Gastrocnemius medialis (tissue), 4 donors: ENCODE measurements around the gene CDH4. TPM values are rescaled to one million over a fixed set of nuclear protein-coding genes. Genes with fewer than 3 reads are reported as not detected.

Experiments
- ATAC-seq, 2 donors: fragments of 150-250 bp; one replicate each; pipeline ENCODE4 v1.9.1; 2016
- DNase-seq, 2 donors: peaks; one replicate each; pipeline ENCODE4 v3.0.0-alpha.2; 2019
- H3K27ac ChIP-seq, 4 donors: fragments of 200-600 bp; sonication (generic); 1 replicate in 1 of 4; 2 replicates in 3 of 4; pipeline ENCODE4 v1.5.1; 2016 to 2018; ENCODE audit warnings: mild to moderate bottlenecking in 2 of 4, moderate library complexity in 1 of 4
- H3K27me3 ChIP-seq, 3 donors: fragments of 200-600 bp; sonication (generic) in 2 of 3; 1 replicate in 1 of 3; 2 replicates in 2 of 3; pipeline versions ENCODE4 v1.5.1 to v1.6.0; 2016 to 2019; ENCODE audit warnings: mild to moderate bottlenecking in 1 of 3, moderate library complexity in 1 of 3
- H3K36me3 ChIP-seq, 2 donors: fragments of 200-600 bp; sonication (generic) in 1 of 2; one replicate each; pipeline ENCODE4 v1.5.1; 2017 to 2018
- H3K4me1 ChIP-seq, 2 donors: fragments of 200-600 bp; sonication (generic) in 1 of 2; one replicate each; pipeline ENCODE4 v1.5.1; 2016 to 2017; ENCODE audit warnings: mild to moderate bottlenecking in 2 of 2
- H3K4me3 ChIP-seq, 4 donors: fragments of 200-600 bp; sonication (generic) in 3 of 4; 1 replicate in 1 of 4; 2 replicates in 3 of 4; pipeline ENCODE4 v1.5.1; 2016 to 2019; ENCODE audit warnings: mild to moderate bottlenecking in 2 of 4
- H3K9me3 ChIP-seq, 3 donors: fragments of 200-600 bp; sonication (generic) in 2 of 3; 1 replicate in 1 of 3; 2 replicates in 2 of 3; pipeline ENCODE4 v1.5.1; 2016 to 2019
- POLR2A ChIP-seq, 2 donors: fragments of 450-650 bp; IDR thresholded peaks; one replicate each; pipeline ENCODE4 v1.6.1; 2017; ENCODE audit warnings: antibody characterized with exemption in 2 of 2, mild to moderate bottlenecking in 2 of 2, moderate library complexity in 2 of 2
- in situ Hi-C, 4 donors: fragments of 200-750 bp; cut with MboI; loops; one replicate each; pipeline versions ENCODE4 v1.15.0 to v1.8.0; 2017; ENCODE audit warnings: low sequenced_read_pairs in 4 of 4
- intact Hi-C: fragments of 100-400 bp; cut with DNase I; formaldehyde crosslinking; loops from one replicate; pipeline ENCODE4 v1.15.1; 2023; ENCODE audit warnings: low total_unique reads
- total RNA-seq, 4 donors: library from RNA; depleted of rRNA; stranded (reverse); fragments of >200 nt; gene quantifications; one replicate each; pipeline versions ENCODE4 v1.1.0 to v1.2.3, GENCODE V29; 2016
- TF ChIP-seq, protein P1 (sequence below), 5 experiments: fragments of 450-650 bp in 3 of 5; fragments of 200-600 bp in 2 of 5; sonication (generic) in 2 of 5; IDR thresholded peaks in 4 of 5; conservative IDR thresholded peaks in 1 of 5; 1 replicate in 4 of 5; 2 replicates in 1 of 5; pipeline ENCODE4 v1.5.1; 2016 to 2019; ENCODE audit warnings: antibody characterized with exemption in 5 of 5, mild to moderate bottlenecking in 3 of 5, moderate library complexity in 3 of 5

Gene CDH4
- total RNA-seq, 4 donors from 2014 or later: 0.38 to 1.2 (median 0.86) TPM

GRCh38 chr20:61889659-61890058, 637.6 kb downstream of the CDH4 start:
- no peaks in the 10 kb centered on the region for H3K27me3 ChIP-seq
- intact Hi-C loops (no loop called here), in situ Hi-C loops (loop anchor here in 1 of 4 donors (25.0 kb wide), 1 partner anchor 1677 kb away; no protein-coding TSS in a partner anchor)
- no peaks in the 10 kb centered on the region for H3K9me3 ChIP-seq
- no peak overlapping the region for H3K4me3 ChIP-seq
- H3K36me3 ChIP-seq: no peaks in the 10 kb centered on the region
- DNase-seq: no peak
- no peak overlapping the region for H3K27ac ChIP-seq
- H3K4me1 ChIP-seq: no peaks in the 10 kb centered on the region
- ATAC-seq: no peak
- TF ChIP-seq, protein P1, sequence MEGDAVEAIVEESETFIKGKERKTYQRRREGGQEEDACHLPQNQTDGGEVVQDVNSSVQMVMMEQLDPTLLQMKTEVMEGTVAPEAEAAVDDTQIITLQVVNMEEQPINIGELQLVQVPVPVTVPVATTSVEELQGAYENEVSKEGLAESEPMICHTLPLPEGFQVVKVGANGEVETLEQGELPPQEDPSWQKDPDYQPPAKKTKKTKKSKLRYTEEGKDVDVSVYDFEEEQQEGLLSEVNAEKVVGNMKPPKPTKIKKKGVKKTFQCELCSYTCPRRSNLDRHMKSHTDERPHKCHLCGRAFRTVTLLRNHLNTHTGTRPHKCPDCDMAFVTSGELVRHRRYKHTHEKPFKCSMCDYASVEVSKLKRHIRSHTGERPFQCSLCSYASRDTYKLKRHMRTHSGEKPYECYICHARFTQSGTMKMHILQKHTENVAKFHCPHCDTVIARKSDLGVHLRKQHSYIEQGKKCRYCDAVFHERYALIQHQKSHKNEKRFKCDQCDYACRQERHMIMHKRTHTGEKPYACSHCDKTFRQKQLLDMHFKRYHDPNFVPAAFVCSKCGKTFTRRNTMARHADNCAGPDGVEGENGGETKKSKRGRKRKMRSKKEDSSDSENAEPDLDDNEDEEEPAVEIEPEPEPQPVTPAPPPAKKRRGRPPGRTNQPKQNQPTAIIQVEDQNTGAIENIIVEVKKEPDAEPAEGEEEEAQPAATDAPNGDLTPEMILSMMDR (IDR thresholded peaks at IDR 0.05 in 4 of 5, conservative IDR thresholded peaks at IDR 0.05 in 1 of 5): no peak
- TF ChIP-seq POLR2A (IDR thresholded peaks at IDR 0.05): no peak

DNA sequence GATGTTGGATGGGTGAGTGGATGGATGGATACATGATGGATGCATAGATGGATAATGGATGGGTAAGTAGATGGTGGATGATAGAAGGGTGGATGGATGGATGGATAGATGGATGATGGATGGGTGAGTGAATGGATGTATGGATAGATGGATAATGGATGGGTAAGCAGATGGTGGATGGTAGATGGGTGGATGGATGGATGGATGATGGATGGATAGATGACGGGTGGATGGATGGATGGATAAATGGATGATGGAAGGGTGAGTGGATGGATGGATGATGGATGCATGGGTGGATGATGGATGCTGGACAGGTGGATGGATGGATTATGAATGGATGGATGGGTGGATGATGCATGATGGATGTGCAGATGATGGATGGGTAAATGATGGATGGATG, 638.1 kb downstream of the CDH4 start:
- Histone ChIP-seq H3K9me3 (no peaks in the 10 kb centered on the region), H3K4me1 (no peaks in the 10 kb centered on the region), H3K36me3 (no peaks in the 10 kb centered on the region), H3K4me3 (no peak overlapping the region), H3K27me3 (no peaks in the 10 kb centered on the region), H3K27ac (no peak overlapping the region)
- intact Hi-C loops: no loop called here
- DNase-seq (no peak), ATAC-seq (no peak)
- in situ Hi-C loops: loop anchor here in 1 of 4 donors (25.0 kb wide), 1 partner anchor 1678 kb away; no protein-coding TSS in a partner anchor
- TF ChIP-seq POLR2A (IDR thresholded peaks at IDR 0.05): no peak
- TF ChIP-seq, protein P1 (IDR thresholded peaks at IDR 0.05 in 4 of 5, conservative IDR thresholded peaks at IDR 0.05 in 1 of 5): no peak

DNA sequence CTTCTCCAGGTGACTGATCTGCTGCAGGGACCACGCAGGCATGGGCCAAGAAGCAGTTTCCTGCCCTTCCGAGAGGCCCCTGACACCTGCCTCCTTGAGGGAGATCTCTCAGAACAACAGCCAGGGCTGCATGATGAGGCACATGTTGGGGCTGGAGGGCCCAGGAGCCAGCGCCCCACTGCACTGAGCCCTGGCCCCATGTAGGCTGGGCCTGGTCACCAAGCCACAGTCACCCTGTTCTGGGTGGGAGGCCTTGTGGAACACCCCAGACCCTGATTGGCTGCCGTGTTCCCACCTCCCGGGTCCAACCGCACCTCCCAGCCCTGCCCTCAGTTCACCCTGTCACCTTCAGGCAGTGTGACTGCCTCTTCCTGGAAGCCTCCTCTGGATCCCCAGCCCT, 639.4 kb downstream of the CDH4 start:
- in situ Hi-C loops: loop anchor here in 1 of 4 donors (25.0 kb wide), 1 partner anchor 1679 kb away; no protein-coding TSS in a partner anchor
- no peaks in the 10 kb centered on the region for H3K4me1 ChIP-seq
- H3K27ac ChIP-seq: no peak overlapping the region
- H3K9me3 ChIP-seq: no peaks in the 10 kb centered on the region
- no peak for DNase-seq
- intact Hi-C loops: no loop called here
- no peak for ATAC-seq
- TF ChIP-seq, protein P1 (IDR thresholded peaks at IDR 0.05 in 4 of 5, conservative IDR thresholded peaks at IDR 0.05 in 1 of 5): no peak
- no peak for TF ChIP-seq POLR2A (IDR thresholded peaks at IDR 0.05)
- no peaks in the 10 kb centered on the region for H3K27me3 ChIP-seq
- H3K4me3 ChIP-seq: no peak overlapping the region
- no peaks in the 10 kb centered on the region for H3K36me3 ChIP-seq

GRCh38 chr20:61891916-61892649, 640.0 kb downstream of the CDH4 start:
- TF ChIP-seq POLR2A (IDR thresholded peaks at IDR 0.05): no peak
- TF ChIP-seq, protein P1 (IDR thresholded peaks at IDR 0.05 in 4 of 5, conservative IDR thresholded peaks at IDR 0.05 in 1 of 5): no peak
- intact Hi-C loops: no loop called here
- ATAC-seq (no peak), DNase-seq (no peak)
- H3K4me1 ChIP-seq: no peaks in the 10 kb centered on the region
- no peak overlapping the region for H3K4me3 ChIP-seq
- no peaks in the 10 kb centered on the region for H3K9me3 ChIP-seq
- H3K27me3 ChIP-seq: no peaks in the 10 kb centered on the region
- in situ Hi-C loops: loop anchor here in 1 of 4 donors (25.0 kb wide), 1 partner anchor 1680 kb away; no protein-coding TSS in a partner anchor
- no peaks in the 10 kb centered on the region for H3K36me3 ChIP-seq
- H3K27ac ChIP-seq: no peak overlapping the region
